MM.1S (cell line): ENCODE data around the gene PPP1R15A.

Source experiments
- EZH2 ChIP-seq: fragments of 300-600 bp; sonication (generic); optimal IDR thresholded peaks from 2 replicates; pipeline ENCODE3; 2017; ENCODE audit warnings: low read depth, mild to moderate bottlenecking, antibody characterized with exemption, low read length, mixed read lengths
- EZH2phosphoT487 ChIP-seq: fragments of 300-600 bp; sonication (generic); IDR thresholded peaks from 2 replicates; pipeline ENCODE4 v1.6.1; 2018; ENCODE audit warnings: antibody characterized with exemption, low read length
- TF ChIP-seq, protein P1 (sequence below): fragments of 300-600 bp; sonication (generic); IDR thresholded peaks from 2 replicates; pipeline ENCODE4 v1.5.1; 2016; ENCODE audit warnings: antibody characterized with exemption, low read length, mixed read lengths

DNA sequence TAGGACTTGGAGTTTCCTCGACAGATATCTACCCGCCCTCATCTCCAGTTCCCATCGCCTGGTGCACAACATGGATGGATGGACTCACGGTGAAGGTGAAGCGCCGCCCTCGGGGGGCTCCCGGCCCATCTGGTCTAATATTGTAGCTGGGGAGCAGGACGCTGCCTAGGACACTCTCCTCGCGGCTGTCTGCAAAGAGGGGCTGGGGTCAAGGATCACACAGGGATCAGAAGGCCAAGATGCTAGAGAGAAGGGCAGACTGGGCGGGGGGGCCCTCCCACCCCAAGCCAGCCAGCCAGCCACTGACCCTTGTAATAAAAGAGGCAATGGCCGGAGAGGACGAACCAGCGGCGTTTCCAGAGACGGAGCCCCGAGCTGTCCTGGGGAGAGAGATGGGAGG, 10.9 kb upstream of the PPP1R15A start:
- TF ChIP-seq, protein P1, sequence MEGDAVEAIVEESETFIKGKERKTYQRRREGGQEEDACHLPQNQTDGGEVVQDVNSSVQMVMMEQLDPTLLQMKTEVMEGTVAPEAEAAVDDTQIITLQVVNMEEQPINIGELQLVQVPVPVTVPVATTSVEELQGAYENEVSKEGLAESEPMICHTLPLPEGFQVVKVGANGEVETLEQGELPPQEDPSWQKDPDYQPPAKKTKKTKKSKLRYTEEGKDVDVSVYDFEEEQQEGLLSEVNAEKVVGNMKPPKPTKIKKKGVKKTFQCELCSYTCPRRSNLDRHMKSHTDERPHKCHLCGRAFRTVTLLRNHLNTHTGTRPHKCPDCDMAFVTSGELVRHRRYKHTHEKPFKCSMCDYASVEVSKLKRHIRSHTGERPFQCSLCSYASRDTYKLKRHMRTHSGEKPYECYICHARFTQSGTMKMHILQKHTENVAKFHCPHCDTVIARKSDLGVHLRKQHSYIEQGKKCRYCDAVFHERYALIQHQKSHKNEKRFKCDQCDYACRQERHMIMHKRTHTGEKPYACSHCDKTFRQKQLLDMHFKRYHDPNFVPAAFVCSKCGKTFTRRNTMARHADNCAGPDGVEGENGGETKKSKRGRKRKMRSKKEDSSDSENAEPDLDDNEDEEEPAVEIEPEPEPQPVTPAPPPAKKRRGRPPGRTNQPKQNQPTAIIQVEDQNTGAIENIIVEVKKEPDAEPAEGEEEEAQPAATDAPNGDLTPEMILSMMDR = no peak
- TF ChIP-seq EZH2 (no peak), EZH2phosphoT487 (no peak)
